ENCODE measurements around the gene PCDH8. TPM values are rescaled to one million over a fixed set of nuclear protein-coding genes. Genes with fewer than 3 reads are reported as not detected.

PCDH8 gene
- total RNA-seq, 1 donor from 2014 or later: 0.17 TPM

DNA sequence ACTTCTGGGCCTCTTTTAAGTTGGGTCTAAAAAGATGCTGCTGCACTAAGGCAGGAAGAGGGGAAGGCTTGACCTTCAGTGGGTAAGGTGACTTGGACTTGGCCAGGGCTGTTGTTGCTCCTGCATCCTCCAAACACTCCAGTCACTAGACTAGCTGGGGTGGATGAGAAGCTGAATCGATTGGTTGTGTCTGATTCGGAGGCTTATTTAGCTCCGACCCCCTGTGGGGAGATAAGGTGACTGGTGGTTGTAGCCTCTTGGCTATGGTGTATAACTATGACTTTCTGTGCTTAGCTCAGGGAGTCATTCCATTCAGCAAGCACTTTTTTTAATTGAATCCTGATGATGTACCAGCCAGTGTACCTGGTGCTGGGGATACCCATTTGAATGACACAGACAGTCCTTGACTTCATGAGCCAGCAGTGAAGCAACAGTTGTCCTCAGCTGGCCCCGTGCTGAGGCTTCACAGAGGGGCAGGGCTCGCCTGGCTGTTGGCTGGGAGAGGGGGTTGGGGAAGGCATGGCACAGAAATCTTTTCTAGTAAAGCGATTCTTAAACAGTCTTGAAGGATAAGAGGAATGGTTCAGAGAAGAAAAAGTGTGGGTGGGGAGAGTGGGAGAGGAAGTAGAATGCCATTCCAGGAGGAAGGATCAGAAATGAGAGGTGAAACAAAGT is 9.9 kb downstream of the PCDH8 start:
- H3K9me3 Mint-ChIP-seq (ENCODE audit: low read depth): no peaks in the 10 kb centered on the region
- H3K36me3 Mint-ChIP-seq (ENCODE audit: insufficient read depth): no peaks in the 10 kb centered on the region
- DNase-seq (ENCODE audit: low spot score, unreplicated experiment): no peak
- H3K4me3 Mint-ChIP-seq (ENCODE audit: low read depth): no peak overlapping the region
- no peak overlapping the region for H3K27ac Mint-ChIP-seq
- no peaks in the 10 kb centered on the region for H3K4me1 Mint-ChIP-seq (ENCODE audit: low read depth)
- peaks cover 34% of the 10 kb centered on the region for H3K27me3 Mint-ChIP-seq
- TF ChIP-seq, protein P1, sequence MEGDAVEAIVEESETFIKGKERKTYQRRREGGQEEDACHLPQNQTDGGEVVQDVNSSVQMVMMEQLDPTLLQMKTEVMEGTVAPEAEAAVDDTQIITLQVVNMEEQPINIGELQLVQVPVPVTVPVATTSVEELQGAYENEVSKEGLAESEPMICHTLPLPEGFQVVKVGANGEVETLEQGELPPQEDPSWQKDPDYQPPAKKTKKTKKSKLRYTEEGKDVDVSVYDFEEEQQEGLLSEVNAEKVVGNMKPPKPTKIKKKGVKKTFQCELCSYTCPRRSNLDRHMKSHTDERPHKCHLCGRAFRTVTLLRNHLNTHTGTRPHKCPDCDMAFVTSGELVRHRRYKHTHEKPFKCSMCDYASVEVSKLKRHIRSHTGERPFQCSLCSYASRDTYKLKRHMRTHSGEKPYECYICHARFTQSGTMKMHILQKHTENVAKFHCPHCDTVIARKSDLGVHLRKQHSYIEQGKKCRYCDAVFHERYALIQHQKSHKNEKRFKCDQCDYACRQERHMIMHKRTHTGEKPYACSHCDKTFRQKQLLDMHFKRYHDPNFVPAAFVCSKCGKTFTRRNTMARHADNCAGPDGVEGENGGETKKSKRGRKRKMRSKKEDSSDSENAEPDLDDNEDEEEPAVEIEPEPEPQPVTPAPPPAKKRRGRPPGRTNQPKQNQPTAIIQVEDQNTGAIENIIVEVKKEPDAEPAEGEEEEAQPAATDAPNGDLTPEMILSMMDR (IDR thresholded peaks at IDR 0.05; ENCODE audit: unreplicated experiment): no peak

DNA sequence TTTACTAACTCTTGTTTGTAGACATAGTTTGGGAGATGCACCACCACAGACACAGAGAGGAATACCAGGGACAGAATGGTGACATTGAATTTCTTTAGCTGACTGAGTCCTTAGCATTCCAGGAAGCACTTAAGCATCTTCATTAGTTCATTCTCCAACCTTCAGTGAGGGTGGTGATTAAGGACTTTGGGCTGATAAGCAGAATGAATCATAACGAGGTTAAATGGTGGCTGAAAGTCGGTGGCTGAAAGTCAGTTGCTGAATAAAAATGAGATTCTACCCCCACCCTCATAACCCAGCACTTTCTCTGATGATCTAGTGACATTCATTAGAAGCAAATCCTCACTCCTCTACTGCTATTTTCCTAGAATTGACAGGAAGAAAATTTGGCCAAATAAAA is 10.6 kb downstream of the PCDH8 start:
- peaks cover 26% of the 10 kb centered on the region for H3K27me3 Mint-ChIP-seq
- H3K36me3 Mint-ChIP-seq (ENCODE audit: insufficient read depth): no peaks in the 10 kb centered on the region

DNA sequence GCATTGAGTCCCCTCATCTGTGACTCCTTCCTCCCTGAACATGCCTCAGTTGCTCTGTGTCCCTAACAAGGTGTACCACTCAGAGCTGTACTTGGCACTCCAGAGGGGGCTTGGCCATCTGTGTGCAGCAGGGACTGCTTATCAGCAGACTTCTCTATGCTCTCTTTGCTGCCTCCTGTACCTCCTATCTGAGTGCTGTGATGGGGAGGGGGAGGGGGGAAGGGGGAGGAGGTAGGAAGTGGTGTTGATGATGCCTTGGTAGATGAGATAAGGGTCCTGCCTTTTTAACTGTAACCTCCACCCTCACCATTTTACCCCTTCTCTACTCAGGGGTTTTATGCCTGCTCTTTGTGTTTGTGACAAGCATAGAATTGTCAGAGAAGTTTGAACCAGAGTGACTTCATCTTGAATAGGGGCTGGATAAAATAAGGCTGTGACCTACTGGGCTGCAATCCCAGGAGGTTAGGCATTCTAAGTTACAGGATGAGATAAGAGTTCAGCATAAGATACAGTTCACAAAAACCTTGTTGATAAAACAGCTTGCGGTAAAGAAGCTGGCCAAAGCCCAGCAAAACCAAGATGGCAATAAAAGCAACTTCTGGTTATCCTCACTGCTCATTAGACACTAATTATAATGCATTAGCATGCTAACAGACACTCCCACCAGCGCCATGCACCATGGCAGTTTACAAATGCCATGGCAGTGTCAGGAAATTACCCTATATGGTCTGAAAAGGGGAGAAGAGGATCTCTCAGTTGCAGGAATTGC is 13.2 kb downstream of the PCDH8 start:
- TF ChIP-seq, protein P1 (IDR thresholded peaks at IDR 0.05; ENCODE audit: unreplicated experiment): no peak
- no peak for DNase-seq (ENCODE audit: low spot score, unreplicated experiment)
- Mint-ChIP-seq H3K4me1 (ENCODE audit: low read depth) (no peaks in the 10 kb centered on the region), H3K4me3 (ENCODE audit: low read depth) (no peak overlapping the region), H3K27ac (no peak overlapping the region), H3K9me3 (ENCODE audit: low read depth) (no peaks in the 10 kb centered on the region), H3K27me3 (peaks cover 20% of the 10 kb centered on the region), H3K36me3 (ENCODE audit: insufficient read depth) (no peaks in the 10 kb centered on the region)

More for the DNA sequence above, 10.6 kb downstream of the PCDH8 start:
- no peaks in the 10 kb centered on the region for H3K9me3 Mint-ChIP-seq (ENCODE audit: low read depth)
- TF ChIP-seq, protein P1 (IDR thresholded peaks at IDR 0.05; ENCODE audit: unreplicated experiment): no peak
- DNase-seq (ENCODE audit: low spot score, unreplicated experiment): no peak
- no peaks in the 10 kb centered on the region for H3K4me1 Mint-ChIP-seq (ENCODE audit: low read depth)
- no peak overlapping the region for H3K4me3 Mint-ChIP-seq (ENCODE audit: low read depth)
- no peak overlapping the region for H3K27ac Mint-ChIP-seq

DNA sequence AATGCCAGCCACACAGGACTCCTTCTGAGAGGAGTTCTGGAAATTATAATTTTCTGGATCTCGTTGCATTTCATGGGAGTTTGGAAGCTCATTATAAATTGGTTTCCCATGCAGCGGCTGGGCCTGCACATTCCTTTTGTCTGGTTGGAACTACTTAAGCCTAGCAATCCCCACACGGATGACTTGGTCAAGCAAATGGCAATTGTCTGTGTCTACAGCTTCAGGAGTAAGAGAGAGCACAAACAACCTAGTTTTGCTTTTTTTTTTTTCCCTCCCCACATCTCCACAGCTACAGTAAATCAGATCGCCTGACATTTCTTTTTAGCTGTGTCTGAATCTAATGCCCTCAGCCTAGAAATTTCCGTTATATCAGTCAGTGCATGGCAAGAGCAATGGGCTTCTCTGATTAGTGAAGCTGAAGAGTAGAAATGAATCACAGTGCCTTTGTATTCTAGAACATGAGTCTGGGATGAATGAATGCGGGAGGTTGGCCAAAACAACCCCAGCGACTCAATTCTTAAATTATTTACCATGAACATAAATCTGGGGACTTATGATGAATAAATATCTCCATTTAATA is 15.1 kb downstream of the PCDH8 start:
- no peaks in the 10 kb centered on the region for H3K4me1 Mint-ChIP-seq (ENCODE audit: low read depth)
- H3K4me3 Mint-ChIP-seq (ENCODE audit: low read depth): no peak overlapping the region
- H3K9me3 Mint-ChIP-seq (ENCODE audit: low read depth): no peaks in the 10 kb centered on the region
- DNase-seq (ENCODE audit: low spot score, unreplicated experiment): no peak
- peaks cover 9% of the 10 kb centered on the region for H3K27me3 Mint-ChIP-seq
- no peaks in the 10 kb centered on the region for H3K36me3 Mint-ChIP-seq (ENCODE audit: insufficient read depth)
- TF ChIP-seq, protein P1 (IDR thresholded peaks at IDR 0.05; ENCODE audit: unreplicated experiment): no peak
- H3K27ac Mint-ChIP-seq: no peak overlapping the region

DNA sequence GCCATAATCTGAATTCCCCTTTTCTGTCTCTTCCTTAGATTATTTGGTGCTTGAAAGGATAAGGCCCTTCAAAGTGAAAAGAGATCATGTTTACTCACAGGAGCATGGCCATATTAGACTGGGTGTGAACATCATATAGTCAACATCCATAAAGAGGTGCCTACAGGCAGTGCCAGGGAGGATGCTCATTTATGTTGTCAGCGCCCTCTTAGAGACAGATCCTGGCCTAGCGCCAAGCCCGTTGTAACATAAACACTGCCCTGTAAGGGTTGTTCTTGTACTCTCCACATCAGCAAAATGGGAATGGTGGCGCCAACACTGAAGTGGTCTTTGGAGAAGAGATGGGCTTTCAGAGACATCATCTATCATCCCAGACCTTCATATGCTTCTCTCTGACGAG is 16.1 kb downstream of the PCDH8 start:
- no peak overlapping the region for H3K27ac Mint-ChIP-seq
- H3K4me3 Mint-ChIP-seq (ENCODE audit: low read depth): no peak overlapping the region

More for the DNA sequence above, 16.1 kb downstream of the PCDH8 start:
- no peak for DNase-seq (ENCODE audit: low spot score, unreplicated experiment)
- TF ChIP-seq, protein P1 (IDR thresholded peaks at IDR 0.05; ENCODE audit: unreplicated experiment): no peak
- no peaks in the 10 kb centered on the region for H3K4me1 Mint-ChIP-seq (ENCODE audit: low read depth)
- no peaks in the 10 kb centered on the region for H3K9me3 Mint-ChIP-seq (ENCODE audit: low read depth)
- peaks cover 3% of the 10 kb centered on the region for H3K27me3 Mint-ChIP-seq
- H3K36me3 Mint-ChIP-seq (ENCODE audit: insufficient read depth): no peaks in the 10 kb centered on the region
